Activated CD8-positive, alpha-beta T cell treated with anti-CD3 and anti-CD28 coated beads for 36 hours (primary cell): ENCODE data around the gene FXYD7. TPM values are rescaled to one million over a fixed set of nuclear protein-coding genes. Genes with fewer than 3 reads are reported as not detected.

Source experiments
- ATAC-seq: fragments of 200-7000 bp; cut with Tn5 transposase; one replicate; pipeline ENCODE4 v1.10.0; 2021; ENCODE audit warnings: mild to moderate bottlenecking, moderate library complexity
- CTCF ChIA-PET: fragments of 350-600 bp; sonication (Branson Sonifier 250); formaldehyde crosslinking; loops from one replicate; lab custom pipeline; 2021; ENCODE audit warnings: antibody characterized with exemption; lab: Charles Lee
- POLR2A ChIA-PET: fragments of 350-600 bp; sonication (Branson Sonifier 250); formaldehyde crosslinking; loops from one replicate; lab custom pipeline; 2021; ENCODE audit warnings: antibody characterized with exemption; lab: Charles Lee
- DNase-seq: peaks from one replicate; pipeline ENCODE4 v3.0.0-alpha.2; 2020
- H3K27ac Mint-ChIP-seq: one replicate; pipeline ENCODE4 v1.8.0; 2021; ENCODE audit warnings: mild to moderate bottlenecking, mixed read lengths
- H3K27me3 Mint-ChIP-seq: one replicate; pipeline ENCODE4 v1.8.0; 2021; ENCODE audit warnings: mixed read lengths
- H3K36me3 Mint-ChIP-seq: one replicate; pipeline ENCODE4 v1.8.0; 2021; ENCODE audit warnings: low read depth, mixed read lengths
- H3K4me1 Mint-ChIP-seq: one replicate; pipeline ENCODE4 v1.8.0; 2021; ENCODE audit warnings: low read depth, mixed read lengths
- H3K4me3 Mint-ChIP-seq: one replicate; pipeline ENCODE4 v1.8.0; 2021; ENCODE audit warnings: mild to moderate bottlenecking, moderate library complexity, mixed read lengths
- H3K9me3 Mint-ChIP-seq: one replicate; pipeline ENCODE4 v1.8.0; 2021; ENCODE audit warnings: mixed read lengths
- intact Hi-C: fragments of 100-400 bp; cut with micrococcal nuclease; formaldehyde crosslinking; loops from one replicate; pipeline ENCODE4 v1.10.0; 2022
- total RNA-seq, 2 experiments: library from RNA; stranded (reverse); gene quantifications; one replicate each; pipeline ENCODE4 v1.2.3, GENCODE V29; 2021
- TF ChIP-seq, protein P1 (sequence below): fragments of 200-600 bp; IDR thresholded peaks from one replicate; pipeline ENCODE4 v1.8.0; 2022; ENCODE audit warnings: antibody characterized with exemption, mild to moderate bottlenecking

Gene FXYD7
- total RNA-seq, 2 experiments from 2014 or later: 0.38 TPM; not detected in 1

GRCh38 chr19:35157431-35157830, 14.4 kb downstream of the FXYD7 start:
- Mint-ChIP-seq H3K27ac (peak overlapping the region; percentile 99), H3K9me3 (peaks cover 11% of the 10 kb centered on the region), H3K36me3 (peaks cover 74% of the 10 kb centered on the region), H3K4me1 (peaks cover 49% of the 10 kb centered on the region), H3K4me3 (peak overlapping the region; percentile 95), H3K27me3 (no peaks in the 10 kb centered on the region)
- TF ChIP-seq, protein P1, sequence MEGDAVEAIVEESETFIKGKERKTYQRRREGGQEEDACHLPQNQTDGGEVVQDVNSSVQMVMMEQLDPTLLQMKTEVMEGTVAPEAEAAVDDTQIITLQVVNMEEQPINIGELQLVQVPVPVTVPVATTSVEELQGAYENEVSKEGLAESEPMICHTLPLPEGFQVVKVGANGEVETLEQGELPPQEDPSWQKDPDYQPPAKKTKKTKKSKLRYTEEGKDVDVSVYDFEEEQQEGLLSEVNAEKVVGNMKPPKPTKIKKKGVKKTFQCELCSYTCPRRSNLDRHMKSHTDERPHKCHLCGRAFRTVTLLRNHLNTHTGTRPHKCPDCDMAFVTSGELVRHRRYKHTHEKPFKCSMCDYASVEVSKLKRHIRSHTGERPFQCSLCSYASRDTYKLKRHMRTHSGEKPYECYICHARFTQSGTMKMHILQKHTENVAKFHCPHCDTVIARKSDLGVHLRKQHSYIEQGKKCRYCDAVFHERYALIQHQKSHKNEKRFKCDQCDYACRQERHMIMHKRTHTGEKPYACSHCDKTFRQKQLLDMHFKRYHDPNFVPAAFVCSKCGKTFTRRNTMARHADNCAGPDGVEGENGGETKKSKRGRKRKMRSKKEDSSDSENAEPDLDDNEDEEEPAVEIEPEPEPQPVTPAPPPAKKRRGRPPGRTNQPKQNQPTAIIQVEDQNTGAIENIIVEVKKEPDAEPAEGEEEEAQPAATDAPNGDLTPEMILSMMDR: no peak
- POLR2A ChIA-PET: interaction anchor here (0.9 to 2.0 kb wide), 3 partner anchors 10 to 49 kb away, joined by 3 to 9 read pairs (median 4); no protein-coding TSS in a partner anchor
- CTCF ChIA-PET: interaction anchor here (1.0 kb wide), 1 partner anchor 30 kb away, joined by 3 read pairs; no protein-coding TSS in a partner anchor
- no peak for ATAC-seq
- intact Hi-C loops: no loop called here
- no peak for DNase-seq

- POLR2A ChIA-PET: interaction anchor here (0.8 to 1.5 kb wide), 2 partner anchors 14 to 17 kb away, joined by 3 read pairs; no protein-coding TSS in a partner anchor
- DNase-seq (no peak), ATAC-seq (no peak)
- Mint-ChIP-seq H3K9me3 (peaks cover 28% of the 10 kb centered on the region), H3K36me3 (peaks cover 96% of the 10 kb centered on the region), H3K27ac (peak overlapping the region; percentile 75), H3K27me3 (no peaks in the 10 kb centered on the region), H3K4me3 (no peak overlapping the region), H3K4me1 (peaks cover 44% of the 10 kb centered on the region)
- CTCF ChIA-PET: interaction anchor here (1.2 to 1.5 kb wide), 2 partner anchors 24 to 109 kb away, joined by 3 read pairs; partner anchors contain the start of gene USF2
- intact Hi-C loops: no loop called here
- TF ChIP-seq, protein P1: no peak
Observed at GRCh38 chr19:35159606-35160005, 16.6 kb downstream of the FXYD7 start.

DNA sequence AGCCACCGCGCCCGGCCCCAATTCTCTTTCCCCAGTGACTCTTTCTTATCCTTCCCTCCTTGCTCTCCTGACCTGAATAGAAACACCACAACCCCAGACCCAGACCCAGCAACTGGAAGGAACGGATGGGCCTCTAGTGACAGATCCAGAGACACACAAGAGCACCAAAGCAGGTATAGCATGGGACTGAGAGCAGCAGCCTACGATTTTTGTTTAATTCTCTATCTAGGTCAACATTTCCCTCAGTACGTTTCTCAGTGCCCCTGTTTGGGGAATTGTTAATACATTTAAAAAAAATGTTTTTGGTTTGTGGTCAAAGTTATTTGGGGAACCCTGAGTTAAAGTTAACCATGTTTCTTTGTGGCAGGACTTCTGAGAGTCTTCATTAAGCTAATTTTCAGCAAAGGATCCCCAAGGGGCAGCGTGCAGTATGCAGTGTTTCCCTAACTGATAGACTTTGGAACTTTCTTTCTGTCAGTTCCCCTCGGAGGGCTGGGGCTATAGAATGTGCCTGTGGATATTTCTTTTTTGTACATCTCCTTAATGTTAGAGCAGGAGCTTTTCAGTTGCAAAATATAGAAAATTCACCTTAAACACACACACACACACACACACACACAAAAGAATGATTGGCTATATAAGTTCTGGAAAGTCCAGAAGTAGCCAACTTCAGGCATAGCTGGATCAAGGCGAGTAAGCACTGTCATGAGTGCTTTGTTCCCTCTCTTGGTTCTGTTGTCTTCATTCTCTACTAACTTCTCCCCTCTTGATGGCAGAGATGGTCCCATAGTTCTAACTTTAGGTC, 17.8 kb downstream of the FXYD7 start:
- ATAC-seq: no peak
- Mint-ChIP-seq H3K9me3 (peaks cover 40% of the 10 kb centered on the region), H3K27ac (peak overlapping the region; percentile 30), H3K36me3 (peaks cover 100% of the 10 kb centered on the region), H3K27me3 (no peaks in the 10 kb centered on the region), H3K4me3 (no peak overlapping the region), H3K4me1 (peaks cover 48% of the 10 kb centered on the region)
- intact Hi-C loops: no loop called here
- DNase-seq: no peak
- TF ChIP-seq, protein P1: no peak
- ChIA-PET CTCF (interaction anchor here (0.8 to 1.5 kb wide), 3 partner anchors 19 to 108 kb away, joined by 3 to 4 read pairs (median 3); partner anchors contain the start of gene USF2), POLR2A (interaction anchor here (0.8 to 3.2 kb wide), 4 partner anchors 12 to 101 kb away, joined by 3 to 17 read pairs (median 4); no protein-coding TSS in a partner anchor)

DNA sequence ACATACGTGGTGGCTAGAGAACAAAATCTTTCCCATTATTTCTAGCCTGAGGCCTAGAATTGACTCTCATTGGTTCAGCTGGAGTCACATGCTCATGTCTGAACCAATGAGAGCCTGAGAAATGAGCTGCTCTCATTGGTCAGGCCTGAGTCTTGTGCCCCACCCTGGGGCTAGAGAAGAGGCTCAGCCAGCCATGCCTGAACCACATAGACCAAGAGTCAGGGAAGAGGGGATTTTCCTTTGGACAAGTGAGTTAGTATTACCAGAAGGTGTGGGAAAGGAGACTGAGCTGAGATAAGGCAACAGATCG, 18.3 kb downstream of the FXYD7 start:
- peaks cover 100% of the 10 kb centered on the region for H3K36me3 Mint-ChIP-seq
- peaks cover 48% of the 10 kb centered on the region for H3K4me1 Mint-ChIP-seq
- POLR2A ChIA-PET: interaction anchor here (0.8 to 3.2 kb wide), 4 partner anchors 11 to 100 kb away, joined by 3 to 17 read pairs (median 4); no protein-coding TSS in a partner anchor
- peaks cover 45% of the 10 kb centered on the region for H3K9me3 Mint-ChIP-seq
- CTCF ChIA-PET: interaction anchor here (0.8 to 1.5 kb wide), 3 partner anchors 19 to 108 kb away, joined by 3 to 4 read pairs (median 3); partner anchors contain the start of gene USF2
- H3K27ac Mint-ChIP-seq: peak overlapping the region; percentile 30
- no peak overlapping the region for H3K4me3 Mint-ChIP-seq
- ATAC-seq (no peak), DNase-seq (no peak)
- H3K27me3 Mint-ChIP-seq: no peaks in the 10 kb centered on the region
- intact Hi-C loops: no loop called here
- TF ChIP-seq, protein P1: no peak
